ENCODE data around the gene TRAT1.

GRCh38 chr3:108804966-108805365, 17.6 kb upstream of the TRAT1 start:
- TF ChIP-seq CTCF (IDR thresholded peaks at IDR 0.05; ENCODE audit: borderline replicate concordance, extremely low read depth, low read length, poor library complexity, severe bottlenecking) (no peak), EZH2 (IDR thresholded peaks at IDR 0.05; ENCODE audit: borderline replicate concordance, low read depth, low read length, severe bottlenecking) (no peak)

Measured in DND-41 (cell line).